HG03558 (cell line): ENCODE results near the gene TCERG1.
"Not testable (repeated sequence)": the region's sequence is repeated elsewhere in the genome, so short reads cannot be mapped to it uniquely, and the experiment has no call there.

Experiments
- ATAC-seq: cut with Tn5 transposase; IDR thresholded peaks from one replicate; pipeline ENCODE4 v1.9.1; 2021; ENCODE audit warnings: moderate number of reproducible peaks; ENCODE audit not compliant: unreplicated experiment; ENCODE audit errors: extremely low read depth

The TCERG1 gene

GRCh38 chr5:146515473-146516150 lies 68.5 kb downstream of the TCERG1 start:
- ATAC-seq: no peak

DNA sequence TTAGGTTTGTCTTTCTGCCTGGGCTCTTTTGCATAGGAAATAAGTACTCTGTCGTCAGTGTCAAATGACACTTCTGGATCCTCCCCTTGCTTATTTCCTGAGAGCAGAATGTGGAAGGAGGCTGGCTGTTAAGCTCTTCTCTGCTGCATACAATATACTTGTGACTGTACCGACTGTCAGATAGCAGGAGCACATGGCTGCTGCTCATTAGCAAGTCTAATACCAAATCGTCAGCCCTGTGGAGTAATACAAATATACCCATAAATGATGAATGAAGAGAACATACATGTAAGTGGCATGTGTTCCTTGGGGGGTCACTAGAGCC lies 69.0 kb downstream of the TCERG1 start, which contains the start of gene GPR151:
Gene GPR151, minus strand, starts transcription at position 40 of the 325 bp plus-strand sequence. CDS start 77 bp downstream, outside the sequence.
- ATAC-seq: no peak

DNA sequence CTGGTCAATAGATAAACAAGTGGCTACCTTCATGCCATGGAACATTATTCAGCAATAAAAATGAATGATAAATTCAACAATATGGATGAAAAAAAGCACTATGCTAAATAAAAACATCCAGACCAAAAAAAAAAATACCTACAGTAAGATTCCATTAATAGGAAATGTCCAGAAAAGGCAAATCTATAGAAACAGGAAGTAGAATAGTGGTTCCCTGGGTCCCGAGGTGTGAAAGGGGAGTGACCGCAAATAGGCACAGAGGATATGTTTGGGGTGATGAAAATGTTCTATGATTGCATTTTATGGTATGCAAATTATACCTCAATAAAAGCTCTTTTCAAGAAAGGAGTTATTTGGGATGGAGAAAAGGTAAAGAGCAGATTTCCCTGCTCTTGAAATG lies 72.4 kb downstream of the TCERG1 start:
- ATAC-seq: no peak

DNA sequence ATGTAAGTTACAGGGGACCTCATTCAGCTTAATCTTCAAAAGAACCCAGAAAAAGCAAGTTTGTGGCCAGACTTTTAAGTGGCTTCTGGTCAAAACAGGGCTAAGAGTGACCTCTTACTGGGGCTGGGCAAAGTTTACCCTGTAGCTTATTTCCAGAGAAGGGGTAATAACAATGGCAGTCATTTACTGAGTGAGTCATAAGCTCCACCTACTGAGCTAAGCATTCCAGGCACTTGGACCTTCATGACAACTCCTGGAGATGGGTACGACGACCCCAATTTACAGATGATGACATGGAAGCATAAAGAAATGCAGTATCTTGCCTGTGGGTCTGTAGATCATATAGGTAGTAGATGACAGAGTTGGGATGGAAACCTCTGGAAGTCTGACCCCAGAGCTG lies 73.6 kb downstream of the TCERG1 start:
- ATAC-seq: no peak

- no peak for ATAC-seq
These were observed 74.4 kb downstream of the TCERG1 start for GRCh38 chr5:146521403-146522106.

- ATAC-seq: no peak
These were observed 76.6 kb downstream of the TCERG1 start for GRCh38 chr5:146523698-146524097.

GRCh38 chr5:146527785-146528184 lies 80.7 kb downstream of the TCERG1 start:
- no peak for ATAC-seq

DNA sequence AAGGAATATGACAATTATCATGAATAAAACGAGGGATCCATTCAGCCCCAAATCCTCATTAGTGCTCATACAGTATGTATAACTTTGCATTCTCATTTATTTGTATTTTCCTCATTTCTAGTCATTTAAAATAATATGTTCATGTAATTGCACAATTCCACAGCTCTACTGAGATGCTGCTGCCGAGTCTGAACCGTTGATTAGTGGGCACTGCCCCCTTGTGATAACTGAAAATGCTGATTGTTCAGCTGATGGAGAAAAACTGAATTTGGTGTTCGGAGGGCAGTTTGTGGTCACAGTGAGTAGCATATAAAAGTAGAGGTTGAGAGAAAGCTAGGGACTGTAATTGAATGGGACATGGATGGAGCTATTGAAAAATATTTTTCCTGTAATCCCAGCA lies 81.1 kb downstream of the TCERG1 start:
- ATAC-seq: no peak

DNA sequence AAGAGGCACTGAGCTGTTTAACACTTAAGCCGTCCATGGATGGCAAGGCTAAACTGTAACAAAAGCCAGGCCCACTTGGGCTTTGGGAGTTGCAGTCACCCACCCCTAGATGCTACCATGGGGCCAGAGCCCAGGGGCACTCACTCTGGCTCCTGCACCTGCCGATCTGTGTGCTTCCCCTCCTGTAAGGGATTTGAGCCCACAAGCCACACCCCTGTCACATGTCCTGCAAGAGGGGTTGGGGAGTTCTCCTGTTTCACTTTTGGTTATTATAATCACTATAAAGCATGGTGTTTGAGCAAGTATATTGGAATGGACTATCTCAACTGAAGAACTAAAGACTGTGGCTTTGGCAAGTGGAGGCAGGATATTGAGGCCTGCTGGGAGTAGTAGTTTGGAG lies 82.9 kb downstream of the TCERG1 start:
- no peak for ATAC-seq

DNA sequence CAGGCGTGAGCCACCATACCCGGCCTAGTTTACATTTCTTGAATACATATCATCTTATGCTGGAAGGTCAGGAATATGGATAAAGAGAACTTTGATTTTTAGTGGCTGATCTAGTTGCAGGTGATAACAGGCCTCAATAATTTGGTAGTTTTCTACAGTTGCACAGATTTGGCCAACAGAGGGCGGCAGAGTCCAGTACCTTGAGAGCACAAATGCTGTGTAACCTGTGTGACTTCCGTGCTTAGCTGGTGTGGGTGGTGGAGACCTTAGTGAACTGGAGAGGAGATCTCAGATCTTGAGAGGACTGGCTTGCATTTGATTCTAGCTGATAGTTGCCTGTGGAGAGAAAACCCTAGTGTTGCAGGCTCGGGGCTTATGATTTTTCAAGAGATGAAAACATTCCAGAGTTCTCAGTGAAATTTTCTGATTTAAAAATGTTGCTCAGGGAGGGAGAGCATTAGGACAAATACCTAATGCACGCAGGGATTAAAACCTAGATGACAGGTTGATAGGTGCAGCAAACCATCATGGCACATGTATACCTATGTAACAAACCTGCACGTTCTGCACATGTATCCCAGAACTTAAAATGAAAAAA lies 86.2 kb downstream of the TCERG1 start:
- peak; percentile 97 for ATAC-seq

- no peak for ATAC-seq
These were observed 86.7 kb downstream of the TCERG1 start for GRCh38 chr5:146533882-146534281.

DNA sequence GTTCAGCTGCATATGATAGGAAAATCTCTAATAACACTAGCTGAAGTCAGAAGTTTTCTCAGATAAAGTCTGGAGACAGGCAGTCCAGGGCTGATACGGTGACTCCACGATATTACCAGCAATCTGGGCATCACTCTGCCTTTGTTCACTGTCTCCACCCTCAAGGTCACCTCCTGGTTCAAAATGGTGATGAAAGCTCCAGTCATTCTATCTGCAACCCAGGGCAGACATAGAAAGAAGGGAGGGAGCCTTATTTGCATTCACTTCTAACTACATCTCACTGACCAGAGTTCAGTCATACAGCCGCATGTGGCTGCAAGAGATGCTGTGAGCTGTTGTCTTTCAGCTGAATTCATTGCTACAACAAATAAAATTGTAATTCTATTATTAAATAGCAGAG lies 91.3 kb downstream of the TCERG1 start:
- ATAC-seq: no peak

DNA sequence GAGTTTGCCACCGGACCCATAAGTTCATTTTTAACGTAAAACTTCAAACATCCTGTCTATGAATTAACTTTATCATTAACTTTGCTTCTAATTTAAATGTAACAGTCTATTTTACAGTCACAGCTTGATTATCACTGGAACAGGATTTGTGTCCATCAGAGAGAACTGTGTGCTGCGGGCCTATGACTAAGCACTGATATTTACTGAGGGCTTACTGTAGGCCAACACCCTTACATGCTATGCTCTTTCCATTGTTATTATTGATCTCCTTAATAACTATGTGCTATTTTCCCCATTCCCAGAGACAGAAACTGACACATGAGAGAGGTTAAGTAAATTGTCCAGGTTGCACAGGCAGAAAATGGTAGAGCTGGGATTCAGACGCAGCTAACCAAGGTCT lies 92.8 kb downstream of the TCERG1 start:
- ATAC-seq: no peak

- ATAC-seq: no peak
These were observed 93.3 kb downstream of the TCERG1 start for GRCh38 chr5:146540414-146540813.

DNA sequence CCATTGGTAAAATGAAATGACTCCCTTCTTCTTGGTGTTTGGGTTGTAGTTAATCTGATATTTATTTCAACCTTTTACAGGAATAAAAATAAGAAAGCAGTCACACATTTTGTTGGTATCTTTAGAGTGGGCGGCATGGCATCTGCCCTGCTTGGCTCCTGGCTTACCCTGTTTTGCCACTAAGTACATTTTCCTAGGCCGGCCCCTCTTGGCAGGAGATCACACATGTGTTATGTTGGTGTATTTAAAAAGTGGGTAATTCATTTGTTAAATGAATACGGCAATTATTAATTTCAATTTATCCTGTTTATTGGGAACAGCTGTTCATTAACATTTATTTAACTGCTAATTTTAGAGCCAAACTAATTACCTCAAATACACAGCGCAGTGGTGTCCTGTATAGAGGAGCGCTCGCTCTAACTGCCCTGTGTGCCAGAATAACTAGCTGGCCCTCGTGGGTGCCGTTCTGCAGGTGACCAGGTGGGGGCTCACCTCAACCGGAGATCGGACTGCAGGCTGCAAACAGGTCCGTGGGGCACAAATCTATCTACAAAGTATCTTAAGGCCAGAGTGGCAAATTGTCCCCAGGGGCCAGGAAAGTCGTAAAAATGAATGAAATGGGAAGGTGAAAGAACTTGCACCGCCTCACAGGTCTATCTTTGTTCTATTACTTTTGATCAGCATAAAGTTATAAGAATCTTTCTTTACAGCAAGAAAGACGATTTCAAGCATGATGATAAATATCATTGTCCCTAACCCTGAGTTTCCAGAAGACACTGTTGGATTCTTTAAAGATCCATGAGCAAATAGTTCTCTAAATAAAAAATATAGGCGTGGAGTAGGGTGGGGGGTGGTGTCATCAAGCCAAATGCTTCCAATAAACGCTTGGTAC lies 95.1 kb downstream of the TCERG1 start:
- ATAC-seq: peak; percentile 86

DNA sequence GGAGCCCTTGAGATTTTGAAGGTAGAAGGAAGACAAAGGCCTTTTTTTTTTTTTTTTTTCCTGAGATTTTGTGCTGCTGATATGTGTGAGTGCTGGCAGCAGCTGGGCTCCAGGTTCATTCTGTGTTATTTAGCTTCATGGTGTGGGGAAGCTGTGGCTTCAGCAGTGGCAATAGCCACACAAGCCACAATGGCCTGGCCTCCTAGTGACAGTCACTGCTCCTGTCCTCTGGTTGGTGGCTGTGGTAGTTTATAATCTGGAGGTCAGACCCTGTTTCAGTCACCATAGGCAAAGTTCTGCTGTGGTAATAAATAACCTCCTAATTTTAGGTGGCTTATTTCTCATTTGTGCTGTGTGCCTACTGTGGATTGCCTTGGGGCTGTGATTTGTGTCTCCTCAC lies 97.1 kb downstream of the TCERG1 start:
- no peak for ATAC-seq

DNA sequence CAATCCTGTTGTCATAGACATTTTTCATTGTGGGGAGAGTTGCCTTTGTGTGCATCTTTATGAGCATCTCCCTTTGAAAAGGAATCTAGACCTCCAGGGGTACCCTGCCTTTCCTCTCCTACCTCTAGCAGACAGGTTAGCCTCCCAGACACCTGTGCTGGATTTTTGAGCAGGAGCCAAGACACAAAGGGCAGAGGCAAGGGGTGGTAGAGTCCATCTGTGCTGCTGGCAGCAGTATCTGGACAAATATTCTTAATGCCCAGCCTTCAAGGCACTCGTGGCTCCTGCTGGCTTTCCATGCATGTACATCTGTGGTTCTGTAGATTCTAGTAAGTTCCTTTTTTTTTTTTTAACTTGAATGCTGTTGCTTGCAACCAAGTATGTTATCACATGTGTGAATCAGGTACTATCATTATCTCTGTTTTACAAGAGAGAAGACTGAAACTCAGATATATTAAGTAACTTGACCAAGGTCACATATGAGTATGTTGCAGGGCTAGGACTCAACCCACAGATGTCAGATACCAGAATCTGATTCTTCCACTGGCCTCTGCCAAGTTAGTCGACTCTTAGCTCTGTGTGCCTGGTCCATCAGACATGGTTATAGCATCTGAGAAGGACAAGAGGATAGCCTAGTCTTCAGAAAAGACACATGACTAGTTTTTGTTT lies 101.8 kb downstream of the TCERG1 start:
- ATAC-seq: peak; percentile 33

- no peak for ATAC-seq
These were observed 102.5 kb downstream of the TCERG1 start for GRCh38 chr5:146549615-146550014.

DNA sequence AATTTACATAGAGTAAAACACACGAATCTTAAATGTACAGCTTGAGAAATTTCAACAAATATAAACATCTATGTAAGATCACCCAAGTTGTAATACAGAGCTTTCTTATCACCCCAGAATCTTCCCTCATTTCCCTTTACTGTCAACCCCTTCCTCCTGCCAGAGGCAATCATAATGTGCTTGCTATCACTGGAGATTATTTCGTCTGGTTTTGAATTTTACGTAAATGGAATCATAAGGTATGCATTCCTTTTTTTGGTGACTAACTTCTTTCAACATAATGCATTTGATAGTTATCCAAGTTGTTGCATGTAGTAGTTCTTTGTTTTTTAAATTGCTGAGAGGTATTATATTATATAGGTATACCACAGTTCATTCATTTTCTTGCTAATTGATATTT lies 106.3 kb downstream of the TCERG1 start:
- ATAC-seq: no peak

DNA sequence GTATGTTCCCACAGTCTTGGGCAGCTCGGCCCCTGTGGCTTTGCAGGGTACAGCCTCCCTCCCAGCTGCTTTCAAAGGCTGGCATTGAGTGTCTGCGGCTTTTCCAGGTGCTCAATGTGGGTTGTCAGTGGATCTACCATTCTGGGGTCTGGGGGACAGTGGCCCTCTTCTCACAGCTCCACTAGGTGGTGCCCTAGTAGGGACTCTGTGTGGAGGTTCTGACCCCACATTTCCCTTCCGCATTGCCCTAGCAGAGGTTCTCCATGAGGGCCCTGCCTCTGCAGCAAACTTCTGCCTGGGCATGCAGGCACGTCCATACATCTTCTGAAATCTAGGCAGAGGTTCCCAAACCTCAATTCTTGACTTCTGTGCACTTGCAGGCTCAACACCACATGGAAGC lies 109.8 kb downstream of the TCERG1 start:
- ATAC-seq: not testable (repeated sequence)
